ENCODE results near the gene ULK1.

GRCh38 chr12:131962069-131962468 lies 67.6 kb downstream of the ULK1 start:
- TF ChIP-seq, protein P1, sequence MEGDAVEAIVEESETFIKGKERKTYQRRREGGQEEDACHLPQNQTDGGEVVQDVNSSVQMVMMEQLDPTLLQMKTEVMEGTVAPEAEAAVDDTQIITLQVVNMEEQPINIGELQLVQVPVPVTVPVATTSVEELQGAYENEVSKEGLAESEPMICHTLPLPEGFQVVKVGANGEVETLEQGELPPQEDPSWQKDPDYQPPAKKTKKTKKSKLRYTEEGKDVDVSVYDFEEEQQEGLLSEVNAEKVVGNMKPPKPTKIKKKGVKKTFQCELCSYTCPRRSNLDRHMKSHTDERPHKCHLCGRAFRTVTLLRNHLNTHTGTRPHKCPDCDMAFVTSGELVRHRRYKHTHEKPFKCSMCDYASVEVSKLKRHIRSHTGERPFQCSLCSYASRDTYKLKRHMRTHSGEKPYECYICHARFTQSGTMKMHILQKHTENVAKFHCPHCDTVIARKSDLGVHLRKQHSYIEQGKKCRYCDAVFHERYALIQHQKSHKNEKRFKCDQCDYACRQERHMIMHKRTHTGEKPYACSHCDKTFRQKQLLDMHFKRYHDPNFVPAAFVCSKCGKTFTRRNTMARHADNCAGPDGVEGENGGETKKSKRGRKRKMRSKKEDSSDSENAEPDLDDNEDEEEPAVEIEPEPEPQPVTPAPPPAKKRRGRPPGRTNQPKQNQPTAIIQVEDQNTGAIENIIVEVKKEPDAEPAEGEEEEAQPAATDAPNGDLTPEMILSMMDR (IDR thresholded peaks at IDR 0.05 in 8 of 11, conservative IDR thresholded peaks at IDR 0.05 in 3 of 11), result no peak
- TF ChIP-seq POLR2A (IDR thresholded peaks at IDR 0.05) (no peak), POLR2AphosphoS5 (IDR thresholded peaks at IDR 0.05) (no peak)

Data from spleen (tissue), 7 donors.